HG03097 (cell line): ENCODE results near the gene XRCC2.
"Not testable (repeated sequence)": the region's sequence is repeated elsewhere in the genome, so short reads cannot be mapped to it uniquely, and the experiment has no call there.

Source experiments
- ATAC-seq: cut with Tn5 transposase; IDR thresholded peaks from one replicate; pipeline ENCODE4 v1.9.1; 2021; ENCODE audit not compliant: unreplicated experiment, low FRiP score

XRCC2 gene

GRCh38 chr7:152666078-152666477 lies 9.9 kb downstream of the XRCC2 start:
- no peak for ATAC-seq

- ATAC-seq, result no peak
Observed at GRCh38 chr7:152664636-152665035, 11.3 kb downstream of the XRCC2 start.

- ATAC-seq, result no peak
Observed at GRCh38 chr7:152663931-152664330, 12.0 kb downstream of the XRCC2 start.

GRCh38 chr7:152663148-152663740 lies 12.7 kb downstream of the XRCC2 start:
- no peak for ATAC-seq

- no peak for ATAC-seq
Observed at GRCh38 chr7:152661479-152661878, 14.5 kb downstream of the XRCC2 start.

- no peak for ATAC-seq
Observed at GRCh38 chr7:152660021-152660420, 15.9 kb downstream of the XRCC2 start.

GRCh38 chr7:152654971-152655370 lies 21.0 kb downstream of the XRCC2 start:
- no peak for ATAC-seq

- no peak for ATAC-seq
Observed at GRCh38 chr7:152649220-152649619, 26.7 kb downstream of the XRCC2 start.

- ATAC-seq, result no peak
Observed at GRCh38 chr7:152647009-152647408, 28.9 kb downstream of the XRCC2 start.

GRCh38 chr7:152646579-152646978 lies 29.4 kb downstream of the XRCC2 start:
- ATAC-seq, result not testable (repeated sequence)

- no peak for ATAC-seq
Observed at GRCh38 chr7:152643979-152644559, 31.9 kb downstream of the XRCC2 start.

- ATAC-seq, result no peak
Observed at GRCh38 chr7:152641384-152641783, 34.6 kb downstream of the XRCC2 start.

GRCh38 chr7:152640829-152641228 lies 35.1 kb downstream of the XRCC2 start:
- no peak for ATAC-seq

GRCh38 chr7:152637920-152638580 lies 37.9 kb downstream of the XRCC2 start:
- no peak for ATAC-seq

GRCh38 chr7:152637161-152637560 lies 38.8 kb downstream of the XRCC2 start:
- ATAC-seq, result no peak

GRCh38 chr7:152636441-152636840 lies 39.5 kb downstream of the XRCC2 start:
- ATAC-seq, result no peak

GRCh38 chr7:152633504-152633903 lies 42.4 kb downstream of the XRCC2 start:
- ATAC-seq, result no peak

- no peak for ATAC-seq
Observed at GRCh38 chr7:152633072-152633471, 42.9 kb downstream of the XRCC2 start.

- ATAC-seq, result not testable (repeated sequence)
Observed at GRCh38 chr7:152628772-152629171, 47.2 kb downstream of the XRCC2 start.

- ATAC-seq, result no peak
Observed at GRCh38 chr7:152624228-152624627, 51.7 kb downstream of the XRCC2 start.

GRCh38 chr7:152621426-152621825 lies 54.5 kb downstream of the XRCC2 start:
- ATAC-seq, result no peak
